Measurements from ENCODE around the gene GPHA2.

GPHA2 gene

GRCh38 chr11:64910451-64911093 is 25.1 kb downstream of the GPHA2 start:
- DNase-seq (ENCODE audit: low read depth) = no peak

- DNase-seq (ENCODE audit: low read depth) = no peak
Measured at GRCh38 chr11:64909653-64910343, 25.9 kb downstream of the GPHA2 start.

DNA sequence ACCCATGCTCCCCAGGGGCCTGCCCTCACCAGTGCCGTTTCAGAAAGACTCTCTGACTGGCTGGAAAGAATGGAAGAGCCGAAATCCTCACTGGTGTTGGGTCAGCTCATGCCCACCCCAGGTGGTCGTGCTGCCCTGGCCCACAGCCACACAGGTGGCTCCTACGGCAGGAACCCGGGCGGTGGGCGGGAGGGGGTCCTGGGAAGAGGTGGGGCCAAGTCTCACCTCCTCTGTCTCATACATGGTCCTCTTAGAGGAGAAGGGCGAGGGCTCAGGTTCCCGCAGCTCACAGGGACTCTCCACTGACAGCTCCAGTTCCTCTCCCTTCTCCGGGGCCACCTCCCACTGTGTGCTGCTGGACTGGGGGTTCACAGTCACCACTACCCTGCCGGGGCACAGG is 26.9 kb downstream of the GPHA2 start:
- no peak for DNase-seq (ENCODE audit: low read depth)

GRCh38 chr11:64906314-64906635 is 29.4 kb downstream of the GPHA2 start:
- no peak for DNase-seq (ENCODE audit: low read depth)

GRCh38 chr11:64905516-64906313 is 30.0 kb downstream of the GPHA2 start:
- DNase-seq (ENCODE audit: low read depth) = no peak

GRCh38 chr11:64903291-64903833 is 32.3 kb downstream of the GPHA2 start:
- no peak for DNase-seq (ENCODE audit: low read depth)

- no peak for DNase-seq (ENCODE audit: low read depth)
Measured at GRCh38 chr11:64902102-64902900, 33.4 kb downstream of the GPHA2 start.

- no peak for DNase-seq (ENCODE audit: low read depth)
Measured at GRCh38 chr11:64900774-64901173, 34.9 kb downstream of the GPHA2 start.

- DNase-seq (ENCODE audit: low read depth) = no peak
Measured at GRCh38 chr11:64900263-64900678, 35.4 kb downstream of the GPHA2 start.

DNA sequence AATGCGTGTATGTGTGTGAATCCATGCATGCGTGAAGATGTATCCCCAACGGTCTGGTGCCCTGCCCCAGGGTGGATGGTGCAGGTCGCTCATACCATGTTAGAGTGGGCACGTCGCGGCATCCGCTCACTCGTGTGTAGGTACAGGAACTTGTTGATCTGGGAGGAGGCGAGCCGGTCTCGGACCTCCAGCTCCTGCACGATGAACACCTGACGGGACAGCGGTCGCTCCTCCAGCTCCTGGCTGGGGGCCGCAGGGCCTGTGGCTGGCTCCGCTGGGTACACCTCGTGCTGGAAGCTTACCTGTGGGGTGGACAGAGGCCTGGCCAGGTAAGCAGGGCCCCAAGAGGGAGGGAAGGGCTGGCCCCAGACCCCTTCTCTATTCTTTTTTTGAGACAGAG is 37.2 kb downstream of the GPHA2 start:
- no peak for DNase-seq (ENCODE audit: low read depth)

DNA sequence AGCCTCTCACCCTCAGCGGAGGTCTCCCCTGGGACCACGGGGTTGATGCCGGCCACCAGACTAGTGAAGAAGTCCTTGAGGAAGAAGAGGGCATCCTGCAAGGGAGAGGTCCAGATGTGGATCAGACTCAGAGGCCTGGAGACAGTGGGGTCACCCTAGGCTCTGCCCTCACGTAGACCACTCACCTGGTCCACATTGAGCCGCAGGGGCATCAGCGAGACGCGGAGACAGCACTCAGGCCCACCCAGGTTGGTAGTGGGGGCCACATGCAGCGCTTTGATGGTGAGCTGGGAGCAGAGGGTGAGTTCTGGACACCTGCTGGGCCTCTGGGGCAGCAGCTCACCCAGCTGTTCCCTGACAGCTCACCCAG is 37.6 kb downstream of the GPHA2 start:
- no peak for DNase-seq (ENCODE audit: low read depth)

- DNase-seq (ENCODE audit: low read depth) = no peak
Measured at GRCh38 chr11:64897381-64898075, 38.2 kb downstream of the GPHA2 start.

DNA sequence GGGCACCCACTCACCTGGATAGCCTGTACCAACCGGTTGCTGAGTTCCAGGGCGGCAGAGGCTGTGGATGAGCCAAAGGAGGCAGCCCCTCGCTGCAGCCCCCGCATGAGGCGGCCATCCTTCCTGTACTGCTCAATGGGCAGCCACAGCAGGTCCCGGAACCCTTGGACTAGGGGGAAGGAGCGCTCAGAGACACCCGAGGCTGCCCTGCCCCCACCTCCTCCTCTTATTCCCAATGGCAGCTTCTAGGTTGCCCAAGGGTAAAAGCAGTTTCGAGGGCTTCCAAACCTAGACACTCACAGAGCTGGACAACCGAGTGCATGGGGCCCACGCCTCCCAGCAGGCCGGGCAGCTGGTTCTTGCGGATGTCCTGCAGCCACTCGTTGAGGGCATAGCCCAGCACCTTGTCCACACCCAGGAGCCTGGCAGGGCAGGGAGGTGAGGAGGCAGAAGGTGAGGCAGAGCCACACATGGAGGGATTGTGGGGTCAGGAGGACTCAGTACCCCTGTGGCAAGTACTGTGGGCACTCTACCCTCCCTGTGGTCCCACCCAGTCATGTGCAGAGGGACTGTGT is 39.2 kb downstream of the GPHA2 start:
- no peak for DNase-seq (ENCODE audit: low read depth)

- DNase-seq (ENCODE audit: low read depth) = no peak
Measured at GRCh38 chr11:64894812-64895452, 40.8 kb downstream of the GPHA2 start.

DNA sequence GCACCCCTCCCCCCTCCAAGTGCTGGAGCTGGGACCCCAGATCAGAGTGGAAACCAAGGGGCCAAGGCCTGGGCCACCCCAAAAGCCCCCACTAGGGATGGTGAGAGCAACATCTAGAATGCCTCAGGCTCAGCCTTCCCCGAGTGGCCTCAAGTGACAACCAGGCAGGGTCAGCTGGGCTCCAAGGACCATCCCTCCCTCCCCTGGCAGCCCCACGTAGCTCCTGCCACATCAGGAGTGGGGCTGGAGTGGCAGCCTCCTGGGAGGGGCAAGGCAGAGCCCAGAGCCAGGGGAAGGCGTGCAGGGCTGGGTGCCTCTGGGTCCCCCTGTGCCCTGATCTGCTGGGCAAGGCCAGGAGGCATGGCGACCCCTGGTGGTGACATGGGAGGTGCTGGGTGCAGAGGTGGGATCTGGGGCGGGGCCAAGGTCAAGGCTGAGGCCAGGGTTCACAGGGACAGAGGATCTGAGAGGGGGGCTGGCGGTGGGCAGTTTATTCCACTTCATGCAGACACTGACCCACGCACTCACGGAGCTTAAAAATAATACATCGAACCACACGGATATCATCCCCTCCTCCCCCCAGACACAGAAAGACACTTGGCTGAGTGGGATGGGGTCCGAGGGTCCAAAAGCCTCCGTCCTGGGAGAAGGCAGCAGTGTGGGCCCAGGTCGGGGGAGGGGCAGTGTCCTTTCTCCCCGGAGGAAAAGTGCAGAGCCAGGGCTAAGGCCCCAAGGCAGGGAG is 41.5 kb downstream of the GPHA2 start:
- no peak for DNase-seq (ENCODE audit: low read depth)

DNA sequence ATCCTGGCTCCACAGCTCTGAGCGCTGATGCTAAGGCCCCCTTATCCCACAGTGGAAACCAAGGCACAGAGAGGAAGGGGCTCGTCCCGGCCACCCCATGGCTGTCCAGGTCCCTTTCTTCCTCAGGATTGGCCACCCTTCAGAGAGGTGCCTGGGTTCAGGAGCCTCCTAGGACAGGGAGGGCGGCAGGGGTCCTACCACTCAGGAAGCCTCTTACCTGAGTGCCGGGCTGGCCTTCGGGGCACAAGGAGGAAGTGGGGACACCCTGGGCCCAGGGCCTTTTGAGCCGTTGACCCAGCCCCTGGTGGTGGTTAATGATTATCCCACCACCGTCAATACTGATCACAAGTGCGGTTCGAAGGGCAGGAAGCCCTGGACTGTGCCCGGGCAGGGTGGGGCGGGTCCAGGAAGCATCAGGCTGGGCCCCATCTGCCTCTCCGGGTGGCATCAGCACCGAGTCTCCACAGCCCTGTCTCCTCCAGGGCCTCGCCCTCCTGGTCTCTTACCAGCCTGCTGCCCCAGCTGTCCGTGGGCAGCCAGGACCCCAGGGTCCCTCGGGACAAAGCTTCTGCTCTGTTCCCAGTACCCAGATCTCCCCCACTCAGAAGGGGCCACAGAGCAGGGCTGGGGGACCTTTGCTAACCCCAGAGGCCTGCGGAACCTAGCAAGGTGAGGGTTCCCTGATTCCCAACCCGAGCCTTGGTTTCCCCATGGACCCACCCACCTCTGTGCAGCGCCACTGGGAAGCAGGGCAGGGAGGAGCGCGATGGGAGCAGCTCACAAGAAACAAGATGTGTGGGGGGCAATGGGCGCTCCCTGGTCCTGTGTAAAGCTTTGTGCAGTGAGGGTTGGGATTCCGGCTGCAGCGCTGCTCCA is 42.3 kb downstream of the GPHA2 start:
- DNase-seq (ENCODE audit: low read depth) = no peak

- no peak for DNase-seq (ENCODE audit: low read depth)
Measured at GRCh38 chr11:64892838-64893193, 42.9 kb downstream of the GPHA2 start.

GRCh38 chr11:64892411-64892831 is 43.3 kb downstream of the GPHA2 start:
- no peak for DNase-seq (ENCODE audit: low read depth)

GRCh38 chr11:64891880-64892279 is 43.8 kb downstream of the GPHA2 start:
- DNase-seq (ENCODE audit: low read depth) = no peak

All from HS-5 (cell line).